Mesothelial cell of epicardium (in vitro differentiated cells): Measurements from ENCODE around the gene ENTPD1. TPM values are rescaled to one million over a fixed set of nuclear protein-coding genes. Genes with fewer than 3 reads are reported as not detected.

Experiments used
- DNase-seq, 2 experiments: peaks; one replicate each; pipeline ENCODE4 v3.0.0; 2021; ENCODE audit warnings: low spot score in 2 of 2; ENCODE audit not compliant: unreplicated experiment in 2 of 2
- H3K27ac Mint-ChIP-seq: 2 replicates; pipeline ENCODE4 v1.8.0; 2021; ENCODE audit warnings: mixed read lengths
- H3K27me3 Mint-ChIP-seq: 2 replicates; pipeline ENCODE4 v1.8.0; 2021; ENCODE audit warnings: low read depth, mixed read lengths
- H3K36me3 Mint-ChIP-seq: 2 replicates; pipeline ENCODE4 v1.8.0; 2021; ENCODE audit warnings: mixed read lengths
- H3K4me1 Mint-ChIP-seq: 2 replicates; pipeline ENCODE4 v1.8.0; 2021; ENCODE audit warnings: mixed read lengths
- H3K4me3 Mint-ChIP-seq: 2 replicates; pipeline ENCODE4 v1.8.0; 2021; ENCODE audit warnings: mild to moderate bottlenecking, moderate library complexity, mixed read lengths
- H3K9me3 Mint-ChIP-seq: 2 replicates; pipeline ENCODE4 v1.8.0; 2021; ENCODE audit warnings: mixed read lengths
- CTCF ChIP-seq: fragments of 200-600 bp; sonication (generic); IDR thresholded peaks from one replicate; pipeline ENCODE4 v1.5.0; 2021; ENCODE audit warnings: antibody characterized with exemption; ENCODE audit not compliant: unreplicated experiment
- total RNA-seq: library from RNA; stranded (reverse); gene quantifications from 3 replicates; pipeline ENCODE4 v1.2.1, GENCODE V29; 2021

Gene ENTPD1
- total RNA-seq, 1 donor from 2014 or later = 1.1 TPM

- no peak for TF ChIP-seq CTCF
- Mint-ChIP-seq H3K4me1 (no peaks in the 10 kb centered on the region), H3K27me3 (peaks cover 26% of the 10 kb centered on the region), H3K9me3 (no peaks in the 10 kb centered on the region), H3K4me3 (no peak overlapping the region), H3K27ac (no peak overlapping the region), H3K36me3 (no peaks in the 10 kb centered on the region)
- no peak for DNase-seq
Measured at GRCh38 chr10:95788830-95789229, 32.9 kb downstream of the ENTPD1 start.

- H3K36me3 Mint-ChIP-seq = no peaks in the 10 kb centered on the region
- no peak overlapping the region for H3K27ac Mint-ChIP-seq
- no peaks in the 10 kb centered on the region for H3K9me3 Mint-ChIP-seq
- peaks cover 21% of the 10 kb centered on the region for H3K27me3 Mint-ChIP-seq
- H3K4me3 Mint-ChIP-seq = no peak overlapping the region
- no peaks in the 10 kb centered on the region for H3K4me1 Mint-ChIP-seq
- TF ChIP-seq CTCF = no peak
- no peak for DNase-seq
Measured at GRCh38 chr10:95789902-95790301, 33.9 kb downstream of the ENTPD1 start.

- no peaks in the 10 kb centered on the region for H3K36me3 Mint-ChIP-seq
- no peak for DNase-seq
- H3K9me3 Mint-ChIP-seq = no peaks in the 10 kb centered on the region
- H3K4me3 Mint-ChIP-seq = no peak overlapping the region
- no peak overlapping the region for H3K27ac Mint-ChIP-seq
- no peak for TF ChIP-seq CTCF
- peaks cover 18% of the 10 kb centered on the region for H3K27me3 Mint-ChIP-seq
- no peaks in the 10 kb centered on the region for H3K4me1 Mint-ChIP-seq
Measured at GRCh38 chr10:95790982-95791381, 35.0 kb downstream of the ENTPD1 start.

- Mint-ChIP-seq H3K36me3 (no peaks in the 10 kb centered on the region), H3K27ac (no peak overlapping the region), H3K9me3 (no peaks in the 10 kb centered on the region), H3K27me3 (peaks cover 19% of the 10 kb centered on the region), H3K4me1 (no peaks in the 10 kb centered on the region), H3K4me3 (no peak overlapping the region)
- DNase-seq = no peak
- no peak for TF ChIP-seq CTCF
Measured at GRCh38 chr10:95791425-95791979, 35.5 kb downstream of the ENTPD1 start.

GRCh38 chr10:95792211-95792780 lies 36.3 kb downstream of the ENTPD1 start:
- H3K9me3 Mint-ChIP-seq = no peaks in the 10 kb centered on the region
- H3K36me3 Mint-ChIP-seq = no peaks in the 10 kb centered on the region
- no peak overlapping the region for H3K4me3 Mint-ChIP-seq
- peaks cover 20% of the 10 kb centered on the region for H3K27me3 Mint-ChIP-seq
- no peak overlapping the region for H3K27ac Mint-ChIP-seq
- DNase-seq = no peak
- H3K4me1 Mint-ChIP-seq = no peaks in the 10 kb centered on the region
- no peak for TF ChIP-seq CTCF

GRCh38 chr10:95792874-95793285 lies 36.9 kb downstream of the ENTPD1 start:
- no peaks in the 10 kb centered on the region for H3K36me3 Mint-ChIP-seq
- no peak for DNase-seq
- no peak overlapping the region for H3K27ac Mint-ChIP-seq
- H3K27me3 Mint-ChIP-seq = peaks cover 20% of the 10 kb centered on the region
- H3K9me3 Mint-ChIP-seq = peaks cover 1% of the 10 kb centered on the region
- no peak overlapping the region for H3K4me3 Mint-ChIP-seq
- no peak for TF ChIP-seq CTCF
- H3K4me1 Mint-ChIP-seq = no peaks in the 10 kb centered on the region
